ENCODE measurements around the gene ALOX15B.

The ALOX15B gene

GRCh38 chr17:8079291-8080207, 40.7 kb downstream of the ALOX15B start:
- DNase-seq (ENCODE audit: low read depth in 2 of 3, low spot score in 1 of 3), result peak; percentile 68 to 79 (median 75)

- no peak for DNase-seq (ENCODE audit: low read depth in 2 of 3, low spot score in 1 of 3)
Measured at GRCh38 chr17:8080208-8080798, 41.4 kb downstream of the ALOX15B start.

- DNase-seq (ENCODE audit: low read depth in 2 of 3, low spot score in 1 of 3), result no peak
Measured at GRCh38 chr17:8080799-8081219, 42.0 kb downstream of the ALOX15B start.

GRCh38 chr17:8081876-8082275, 43.0 kb downstream of the ALOX15B start:
- no peak for DNase-seq (ENCODE audit: low read depth in 2 of 3, low spot score in 1 of 3)

GRCh38 chr17:8082292-8082691, 43.4 kb downstream of the ALOX15B start:
- DNase-seq (ENCODE audit: low read depth in 2 of 3, low spot score in 1 of 3), result no peak

- DNase-seq (ENCODE audit: low read depth in 2 of 3, low spot score in 1 of 3), result no peak
Measured at GRCh38 chr17:8084250-8084649, 45.4 kb downstream of the ALOX15B start.

- DNase-seq (ENCODE audit: low read depth in 2 of 3, low spot score in 1 of 3), result no peak
Measured at GRCh38 chr17:8087075-8087951, 48.5 kb downstream of the ALOX15B start, which contains the start of gene ALOX12B. TSS of gene ALOX12B (minus strand) at chr17:8087716. CDS start at chr17:8087442, 274 bp downstream.

GRCh38 chr17:8087952-8088230, 49.0 kb downstream of the ALOX15B start:
- no peak for DNase-seq (ENCODE audit: low read depth in 2 of 3, low spot score in 1 of 3)

GRCh38 chr17:8089728-8090127, 50.9 kb downstream of the ALOX15B start:
- DNase-seq (ENCODE audit: low read depth in 2 of 3, low spot score in 1 of 3), result no peak

GRCh38 chr17:8091033-8091687, 52.3 kb downstream of the ALOX15B start:
- DNase-seq (ENCODE audit: low read depth in 2 of 3, low spot score in 1 of 3), result no peak

- no peak for DNase-seq (ENCODE audit: low read depth in 2 of 3, low spot score in 1 of 3)
Measured at GRCh38 chr17:8095361-8095760, 56.5 kb downstream of the ALOX15B start.

GRCh38 chr17:8096541-8096940, 57.7 kb downstream of the ALOX15B start:
- no peak for DNase-seq (ENCODE audit: low read depth in 2 of 3, low spot score in 1 of 3)

Data from stimulated activated CD4-positive, alpha-beta T cell treated with anti-CD3 and anti-CD28 coated beads, Interleukin-12 subunit alpha, Interleukin-12 subunit beta, amount 100 ng/mL, for 48 hours (primary cell).